Measurements from ENCODE around the gene PLA2G4C.
"Not testable (repeated sequence)": the region's sequence is repeated elsewhere in the genome, so short reads cannot be mapped to it uniquely, and the experiment has no call there.

Gene PLA2G4C

GRCh38 chr19:48111280-48111679 is 663 bp upstream of the PLA2G4C start:
- in situ Hi-C loops (cut with MboI; ENCODE audit: low sequenced_read_pairs) = no loop called here

GRCh38 chr19:48108997-48109782 is 1.4 kb downstream of the PLA2G4C start:
- in situ Hi-C loops (cut with MboI; ENCODE audit: low sequenced_read_pairs) = no loop called here

GRCh38 chr19:48103922-48104321 is 6.7 kb downstream of the PLA2G4C start:
- in situ Hi-C loops (cut with MboI; ENCODE audit: low sequenced_read_pairs) = no loop called here

GRCh38 chr19:48102870-48103751 is 7.5 kb downstream of the PLA2G4C start:
- in situ Hi-C loops (cut with MboI; ENCODE audit: low sequenced_read_pairs) = no loop called here

DNA sequence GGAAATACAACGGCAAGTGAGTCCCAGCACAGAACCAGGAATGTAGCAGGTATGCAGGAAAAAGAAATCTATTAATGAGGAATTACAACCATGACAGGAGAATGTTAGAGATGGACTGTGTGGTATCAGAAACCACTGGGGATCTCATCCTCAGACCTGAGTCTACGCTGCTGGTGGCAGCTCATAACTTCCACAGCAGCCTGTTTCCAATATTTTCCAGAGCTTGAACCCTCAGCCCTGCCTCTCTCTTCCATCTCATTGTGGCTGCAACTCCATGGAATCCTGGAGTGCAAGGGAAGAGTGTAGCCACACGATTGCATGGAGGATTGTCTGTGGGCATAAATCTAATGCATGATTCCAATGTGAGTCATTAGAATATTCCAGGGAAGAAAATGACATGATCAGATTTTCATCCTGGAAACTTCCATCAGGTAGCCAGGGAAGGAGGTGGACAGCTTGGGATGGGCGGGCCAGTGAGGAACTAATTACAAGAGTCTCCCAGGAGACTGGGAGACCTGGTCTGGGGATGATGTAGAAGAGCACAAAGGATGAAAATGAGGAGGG is 14.9 kb downstream of the PLA2G4C start:
- in situ Hi-C loops (cut with MboI; ENCODE audit: low sequenced_read_pairs) = no loop called here

DNA sequence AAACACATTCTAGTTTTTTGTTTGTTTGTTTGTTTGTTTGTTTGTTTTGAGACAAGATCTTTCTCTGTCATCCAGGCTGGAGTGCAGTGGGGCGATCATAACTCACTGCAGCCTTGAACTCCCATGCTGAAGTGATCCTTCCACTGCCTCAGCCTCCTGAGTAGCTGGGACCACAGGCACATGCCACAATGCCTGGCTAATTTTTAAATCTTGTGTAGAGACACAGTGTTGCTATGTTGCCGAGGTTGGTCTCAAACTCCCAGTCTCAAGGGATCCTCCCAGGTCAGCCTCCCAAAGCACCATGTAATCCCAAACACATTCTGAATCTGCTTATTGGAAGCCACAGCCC is 15.8 kb downstream of the PLA2G4C start:
- in situ Hi-C loops (cut with MboI; ENCODE audit: low sequenced_read_pairs) = no loop called here

- in situ Hi-C loops (cut with MboI; ENCODE audit: low sequenced_read_pairs) = no loop called here
Observed at GRCh38 chr19:48094129-48094854, 16.3 kb downstream of the PLA2G4C start.

DNA sequence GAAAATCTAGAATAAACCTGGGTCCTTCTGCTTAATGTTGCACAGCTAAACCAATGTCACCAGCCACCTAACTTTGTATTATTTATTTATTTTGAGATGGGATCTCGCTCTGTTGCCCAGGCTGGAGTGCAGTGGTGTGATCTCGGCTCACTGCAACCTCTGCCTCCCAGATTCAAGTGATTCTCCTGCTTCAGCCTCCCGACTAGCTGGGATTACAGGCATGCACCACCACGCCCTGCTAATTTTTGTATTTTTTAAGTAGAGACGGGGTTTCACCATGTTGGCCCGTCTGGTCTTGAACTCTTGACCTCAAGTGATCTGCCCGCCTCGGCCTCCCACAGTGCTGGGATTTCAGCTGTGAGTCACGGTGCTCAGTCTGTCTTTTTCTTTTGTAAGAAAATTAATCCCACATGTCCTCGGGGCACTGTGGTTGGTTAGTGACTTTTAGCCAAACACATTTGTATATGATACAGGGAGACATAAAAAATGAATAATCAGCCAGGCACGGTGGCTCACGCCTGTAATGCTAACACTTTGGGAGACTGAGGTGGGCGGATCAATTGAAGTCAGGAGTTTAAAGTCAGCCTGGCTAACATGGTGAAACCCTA is 19.4 kb downstream of the PLA2G4C start:
- in situ Hi-C loops (cut with MboI; ENCODE audit: low sequenced_read_pairs) = not testable (repeated sequence)

DNA sequence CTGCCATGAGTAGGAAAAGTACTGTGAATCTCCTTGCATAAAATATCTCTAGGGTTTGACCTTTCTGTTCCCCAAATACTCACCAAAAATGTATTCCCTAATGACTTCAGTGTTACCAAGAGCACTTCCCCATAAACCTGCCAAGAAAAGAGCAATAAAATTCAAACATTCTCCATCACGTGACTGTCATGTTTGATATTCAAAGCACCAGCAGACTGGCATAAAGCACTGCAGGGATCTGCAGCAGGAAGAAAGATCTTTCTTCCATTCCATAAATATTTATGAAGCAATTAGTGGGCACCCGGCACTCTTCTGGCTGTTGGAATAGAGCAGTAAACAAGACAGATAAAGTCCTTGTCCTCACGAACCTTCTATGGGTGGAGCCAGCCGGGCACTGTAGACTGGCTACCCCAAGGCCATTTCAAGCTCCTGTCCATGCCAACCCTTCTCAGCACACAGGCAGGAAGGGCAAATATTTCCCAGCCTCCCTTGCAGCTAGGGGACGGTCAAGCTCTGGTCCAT is 20.3 kb downstream of the PLA2G4C start:
- in situ Hi-C loops (cut with MboI; ENCODE audit: low sequenced_read_pairs) = no loop called here

GRCh38 chr19:48088991-48089390 is 21.6 kb downstream of the PLA2G4C start:
- in situ Hi-C loops (cut with MboI; ENCODE audit: low sequenced_read_pairs) = not testable (repeated sequence)

DNA sequence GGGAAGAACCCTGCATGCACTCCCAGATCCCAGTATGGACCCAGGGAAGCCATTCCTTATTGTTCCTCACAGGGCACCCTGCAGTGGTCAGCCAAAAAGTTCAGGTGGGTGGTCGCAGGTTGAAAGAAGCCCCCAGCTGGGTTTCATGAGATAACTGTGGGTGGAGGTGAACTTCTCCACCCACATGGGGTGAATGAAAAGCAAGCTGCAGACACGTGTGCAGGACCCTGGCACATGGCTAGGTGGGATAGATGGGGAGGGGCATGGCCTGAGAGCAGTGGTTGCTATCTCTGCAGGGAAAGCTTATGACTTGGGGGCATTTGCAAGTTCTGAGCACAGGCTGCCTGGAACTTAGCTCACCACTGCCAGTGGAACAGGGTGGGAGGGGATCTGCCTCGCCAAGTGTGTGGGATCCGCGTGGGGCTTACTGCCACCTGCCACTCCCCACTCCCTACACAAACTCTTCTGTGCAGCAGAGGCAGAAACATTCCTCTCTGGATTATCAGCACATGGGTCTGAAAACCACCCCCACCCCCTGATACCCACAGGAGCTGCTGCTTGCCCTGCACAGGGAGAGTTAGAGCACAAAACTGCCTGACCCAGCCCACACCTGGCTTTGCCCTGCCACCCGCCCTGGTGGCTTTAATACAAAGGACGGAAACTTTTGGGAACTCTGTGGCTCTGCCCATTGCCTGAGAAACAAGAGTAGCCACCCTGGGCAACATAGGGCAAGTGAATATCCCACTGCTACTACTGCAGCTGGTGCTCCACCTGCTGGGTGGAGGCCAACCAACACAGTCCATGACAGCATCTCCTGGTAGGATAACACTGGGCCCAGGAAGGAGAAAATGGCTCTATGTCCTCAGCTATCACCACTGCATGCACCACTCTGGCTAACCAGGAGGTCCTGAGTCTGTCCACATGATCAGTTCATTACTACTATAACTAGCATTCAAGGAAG is 24.4 kb downstream of the PLA2G4C start:
- in situ Hi-C loops (cut with MboI; ENCODE audit: low sequenced_read_pairs) = no loop called here

- in situ Hi-C loops (cut with MboI; ENCODE audit: low sequenced_read_pairs) = no loop called here
Observed at GRCh38 chr19:48085076-48085475, 25.5 kb downstream of the PLA2G4C start.

GRCh38 chr19:48081106-48081505 is 29.5 kb downstream of the PLA2G4C start:
- in situ Hi-C loops (cut with MboI; ENCODE audit: low sequenced_read_pairs) = no loop called here

- in situ Hi-C loops (cut with MboI; ENCODE audit: low sequenced_read_pairs) = not testable (repeated sequence)
Observed at GRCh38 chr19:48070177-48070769, 40.3 kb downstream of the PLA2G4C start.

DNA sequence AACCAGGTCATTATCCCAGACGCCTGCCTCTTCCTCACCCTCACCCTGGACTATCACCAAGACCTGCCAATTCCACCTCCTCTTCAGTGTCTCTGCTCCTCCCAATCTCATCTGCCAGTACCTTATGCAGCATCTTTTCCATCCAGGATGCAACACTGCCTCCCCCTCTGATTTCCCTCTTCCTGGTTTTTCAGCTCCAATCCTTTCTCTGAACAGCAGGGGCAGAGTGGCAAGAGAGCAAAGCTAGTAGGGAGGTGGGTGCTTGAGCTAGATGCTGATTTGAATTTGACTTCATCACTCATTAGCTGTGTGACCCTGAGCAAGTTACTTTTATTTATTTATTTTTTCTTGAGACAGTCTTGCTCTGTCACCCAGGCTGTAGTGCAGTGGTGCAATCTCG is 41.2 kb downstream of the PLA2G4C start:
- in situ Hi-C loops (cut with MboI; ENCODE audit: low sequenced_read_pairs) = no loop called here

DNA sequence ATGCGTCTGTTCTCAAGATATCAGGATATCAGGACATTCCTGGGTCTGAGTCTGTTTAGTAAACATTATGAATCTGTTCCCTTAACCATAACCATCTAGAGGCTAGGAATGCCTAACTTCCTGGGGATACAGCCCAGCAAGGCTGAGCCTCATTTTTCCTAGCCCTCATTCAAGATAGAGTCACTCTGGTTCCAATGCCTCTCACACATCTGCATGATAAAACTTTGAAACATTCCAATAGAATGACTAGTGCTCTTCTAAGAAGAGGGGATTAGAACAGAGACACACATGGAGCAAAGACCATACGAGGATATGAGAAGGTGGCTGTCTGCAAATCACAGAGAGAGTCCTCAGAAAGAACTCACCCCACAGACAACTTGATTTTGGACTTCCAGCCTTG is 46.1 kb downstream of the PLA2G4C start:
- in situ Hi-C loops (cut with MboI; ENCODE audit: low sequenced_read_pairs) = no loop called here

- in situ Hi-C loops (cut with MboI; ENCODE audit: low sequenced_read_pairs) = no loop called here
Observed at GRCh38 chr19:48061401-48062344, 48.9 kb downstream of the PLA2G4C start.

DNA sequence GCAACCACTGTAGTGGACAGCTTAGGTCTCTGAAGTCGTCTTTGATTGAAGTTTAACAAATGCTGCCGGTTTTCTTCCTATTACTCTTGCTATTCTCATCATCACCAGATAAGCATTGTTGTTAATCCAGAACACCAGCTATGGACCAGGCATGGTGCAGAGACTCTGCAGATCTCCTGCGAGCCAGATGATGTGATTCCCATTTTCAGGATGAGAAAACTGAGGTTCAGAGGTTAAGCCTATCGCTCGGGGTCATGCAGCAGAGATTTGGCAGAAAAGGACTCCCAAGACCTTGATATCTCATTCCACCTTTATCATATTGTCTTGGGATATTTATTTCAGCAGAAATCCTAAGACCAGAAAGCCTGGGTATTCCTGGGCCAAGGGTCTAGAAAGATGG is 50.2 kb downstream of the PLA2G4C start:
- in situ Hi-C loops (cut with MboI; ENCODE audit: low sequenced_read_pairs) = no loop called here
